ENCODE results near the gene ZNF48. TPM values are rescaled to one million over a fixed set of nuclear protein-coding genes. Genes with fewer than 3 reads are reported as not detected.

The ZNF48 gene
- total RNA-seq, 1 donor from 2014 or later = 32.0 TPM

DNA sequence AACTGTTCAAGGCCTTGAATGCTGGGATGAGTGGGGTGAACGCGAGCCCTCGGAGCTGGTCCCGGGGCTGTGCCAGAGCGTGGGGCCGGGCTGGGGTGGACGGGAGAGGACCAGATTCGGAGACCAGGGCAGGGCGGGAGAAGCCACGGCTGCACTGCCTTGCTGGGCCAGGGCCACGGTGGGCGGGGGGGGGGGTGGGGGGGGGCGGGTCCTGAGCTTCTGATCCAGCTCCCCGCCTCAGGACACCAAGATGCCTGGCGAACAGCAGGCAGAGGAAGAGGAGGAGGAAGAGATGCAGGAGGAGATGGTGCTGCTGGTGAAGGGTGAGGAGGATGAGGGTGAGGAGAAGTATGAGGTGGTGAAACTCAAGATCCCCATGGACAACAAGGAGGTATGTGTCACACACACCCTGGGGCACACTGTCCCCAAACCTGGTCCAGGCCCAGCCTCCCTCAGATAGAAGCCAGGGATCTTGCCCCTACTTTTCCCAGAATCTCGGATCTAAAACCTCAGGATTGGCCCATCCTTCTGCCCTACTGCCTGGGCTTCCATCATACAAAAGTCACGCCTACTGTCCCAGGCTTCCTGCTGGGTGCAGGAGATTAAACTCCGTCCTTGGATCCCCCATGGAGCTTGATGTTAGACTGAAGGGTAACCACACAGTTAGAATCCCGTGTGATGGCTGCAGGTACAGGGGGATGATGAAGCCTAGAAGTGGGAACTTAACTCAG lies 12.7 kb downstream of the ZNF48 start:
- DNase-seq = no peak

DNA sequence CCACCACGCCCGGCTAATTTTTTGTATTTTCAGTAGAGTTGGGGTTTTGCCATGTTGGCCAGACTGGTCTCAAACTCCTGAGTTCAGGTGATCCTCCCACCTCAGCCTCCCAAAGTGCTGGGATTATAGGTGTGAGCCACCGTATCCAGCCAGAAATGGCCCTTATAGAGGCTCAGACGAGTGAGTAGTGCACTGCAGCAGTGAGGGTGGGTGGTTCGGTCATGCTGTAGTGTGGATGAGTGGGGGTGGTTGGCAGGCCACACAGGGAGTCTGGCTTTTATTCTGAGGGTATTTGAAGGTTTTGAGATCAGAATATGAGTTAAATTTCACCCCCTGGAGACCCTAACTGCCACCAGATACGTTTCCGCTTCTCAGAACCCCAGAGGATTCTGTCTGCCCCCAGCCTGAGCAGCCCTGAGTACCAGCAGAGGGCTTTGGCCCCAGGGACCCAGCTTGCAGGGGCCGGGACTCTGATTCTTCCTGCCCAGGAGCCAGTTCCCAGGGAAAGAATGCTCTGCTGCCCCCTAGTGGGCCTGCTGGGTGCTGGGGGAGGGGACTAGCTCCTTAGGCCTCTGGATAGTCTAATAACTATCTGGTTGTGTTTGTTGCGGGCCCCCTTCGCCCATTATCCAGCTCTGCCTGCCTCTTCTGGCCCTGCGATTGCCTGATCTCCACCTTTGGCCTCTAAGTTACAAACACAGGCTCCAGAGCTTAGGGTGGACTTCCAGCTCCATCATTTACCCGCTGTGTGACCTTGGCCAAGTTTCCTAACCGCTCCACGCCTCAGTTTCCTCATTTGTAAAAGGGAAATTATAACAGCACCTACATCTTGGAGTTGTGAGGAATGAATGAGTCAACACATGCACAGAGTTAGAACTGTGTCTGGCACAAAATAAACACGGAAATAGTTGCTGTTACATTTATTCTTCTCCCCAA lies 14.2 kb downstream of the ZNF48 start:
- peak; percentile 81 for DNase-seq

DNA sequence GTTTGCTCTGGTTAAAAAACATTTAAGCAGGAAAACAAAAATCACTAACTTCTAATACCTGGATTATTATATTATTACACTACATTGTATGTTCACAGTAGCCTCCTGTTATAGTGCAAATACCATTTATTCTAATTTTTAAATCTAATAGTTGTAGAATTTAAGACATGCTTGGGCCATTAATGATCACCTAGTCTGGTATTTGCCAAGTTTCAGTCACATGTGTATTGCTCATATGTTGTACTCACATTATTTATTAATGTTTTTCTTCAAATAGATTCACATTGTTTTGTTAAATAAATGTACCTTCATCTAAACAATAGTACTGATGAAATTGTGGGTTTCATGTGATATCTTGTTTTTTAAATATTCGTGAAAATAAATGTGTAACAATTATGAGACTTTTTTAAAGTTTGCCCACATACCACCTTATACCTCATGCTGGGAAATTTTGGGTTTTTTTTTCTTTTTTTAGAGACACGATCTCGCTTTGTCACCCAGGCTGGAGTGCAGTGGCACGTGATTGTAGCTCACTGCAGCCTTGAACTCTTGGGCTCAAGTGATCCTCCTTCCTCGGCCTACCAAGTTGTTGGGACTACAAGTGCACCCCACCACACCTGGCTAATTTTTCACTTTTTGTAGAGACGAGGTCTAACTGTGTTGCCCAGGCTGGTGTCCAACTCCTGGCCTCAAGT lies 18.0 kb downstream of the ZNF48 start:
- no peak for DNase-seq

DNA sequence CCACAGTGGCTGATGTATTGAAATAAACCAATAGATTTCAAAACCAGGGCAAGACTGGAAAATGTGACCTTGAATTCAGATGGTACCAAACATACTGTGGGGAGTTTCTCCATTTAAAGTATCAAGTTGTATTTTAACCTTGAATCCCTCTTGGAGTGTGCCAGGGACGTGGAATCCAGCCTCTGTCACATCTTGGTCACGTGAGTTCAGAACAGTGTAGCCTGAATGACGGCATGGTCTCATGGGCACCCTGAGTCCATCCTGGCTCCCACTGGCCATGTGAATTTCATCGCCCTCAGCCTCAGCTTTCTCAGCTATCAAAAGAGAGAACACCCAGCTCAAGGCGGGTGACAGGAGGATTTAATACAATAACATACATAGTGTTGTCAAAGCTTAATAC lies 18.9 kb downstream of the ZNF48 start:
- no peak for DNase-seq

DNA sequence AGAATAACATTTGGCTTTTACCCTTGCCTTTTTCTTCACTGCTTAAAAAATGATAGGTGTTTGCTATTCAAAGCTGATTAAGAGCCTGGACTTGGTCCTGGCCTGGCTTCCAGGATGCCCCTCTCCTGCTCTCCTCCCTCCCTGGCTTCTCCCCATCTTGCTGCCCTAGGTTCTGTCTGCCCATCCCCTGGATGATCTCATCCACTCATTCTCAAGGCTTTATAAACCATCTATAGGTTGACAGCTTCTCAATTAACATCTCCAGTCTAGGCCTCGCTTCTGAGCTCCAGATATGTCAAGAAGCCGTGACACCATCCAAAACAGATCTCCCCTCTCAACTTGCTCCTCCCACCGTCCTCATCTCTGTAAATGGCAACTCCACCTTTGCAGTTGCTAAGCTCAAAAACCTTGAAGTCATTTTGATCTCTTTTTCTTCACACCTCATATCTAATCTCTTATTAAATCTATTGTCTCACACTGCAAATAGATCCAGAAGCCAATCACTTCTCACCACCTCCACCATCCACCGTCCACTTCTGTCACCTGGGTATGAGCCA lies 20.9 kb downstream of the ZNF48 start:
- DNase-seq = no peak

DNA sequence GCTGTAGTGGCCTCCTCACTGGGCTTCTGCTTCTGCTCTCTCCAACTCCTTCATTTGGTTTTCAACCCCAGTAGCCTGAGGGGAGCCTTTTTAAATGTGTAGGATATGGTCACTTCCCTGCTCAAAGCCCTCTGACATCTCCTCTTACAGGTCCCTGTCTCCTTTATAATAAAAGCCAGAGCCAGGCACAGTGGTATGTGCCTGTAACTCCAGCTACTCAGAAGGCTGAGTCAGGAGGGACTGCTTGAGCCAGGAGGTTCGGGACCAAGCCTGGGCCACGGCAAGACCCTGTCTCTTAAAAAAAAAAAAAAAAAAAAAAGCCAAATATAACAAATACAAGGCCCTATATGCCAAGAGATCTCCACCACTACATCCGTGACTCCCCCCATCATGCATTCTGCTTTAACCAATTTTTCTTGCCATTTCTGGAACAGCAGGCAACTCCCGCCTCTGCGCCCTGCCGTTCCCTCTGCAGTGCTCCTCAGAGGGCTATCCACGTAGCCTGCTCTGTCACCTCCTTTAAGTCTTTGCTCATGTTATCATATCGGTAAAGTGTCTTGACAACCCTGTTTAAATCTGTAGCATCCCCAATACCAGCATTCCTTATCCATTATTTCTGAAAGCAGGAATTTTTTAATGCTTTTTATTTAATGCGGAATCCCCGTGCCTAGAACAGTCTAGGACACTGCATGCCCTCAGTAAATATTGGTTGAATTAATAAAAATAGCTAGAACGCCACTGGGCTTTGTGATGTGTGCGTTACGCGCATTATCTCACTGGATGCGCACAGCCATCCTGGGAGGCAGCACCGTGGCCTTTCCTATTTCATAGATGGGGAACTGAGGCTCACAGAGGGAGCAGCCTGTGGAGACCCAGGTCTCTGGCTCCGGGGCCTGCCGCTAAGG lies 21.7 kb downstream of the ZNF48 start:
- DNase-seq = no peak

DNA sequence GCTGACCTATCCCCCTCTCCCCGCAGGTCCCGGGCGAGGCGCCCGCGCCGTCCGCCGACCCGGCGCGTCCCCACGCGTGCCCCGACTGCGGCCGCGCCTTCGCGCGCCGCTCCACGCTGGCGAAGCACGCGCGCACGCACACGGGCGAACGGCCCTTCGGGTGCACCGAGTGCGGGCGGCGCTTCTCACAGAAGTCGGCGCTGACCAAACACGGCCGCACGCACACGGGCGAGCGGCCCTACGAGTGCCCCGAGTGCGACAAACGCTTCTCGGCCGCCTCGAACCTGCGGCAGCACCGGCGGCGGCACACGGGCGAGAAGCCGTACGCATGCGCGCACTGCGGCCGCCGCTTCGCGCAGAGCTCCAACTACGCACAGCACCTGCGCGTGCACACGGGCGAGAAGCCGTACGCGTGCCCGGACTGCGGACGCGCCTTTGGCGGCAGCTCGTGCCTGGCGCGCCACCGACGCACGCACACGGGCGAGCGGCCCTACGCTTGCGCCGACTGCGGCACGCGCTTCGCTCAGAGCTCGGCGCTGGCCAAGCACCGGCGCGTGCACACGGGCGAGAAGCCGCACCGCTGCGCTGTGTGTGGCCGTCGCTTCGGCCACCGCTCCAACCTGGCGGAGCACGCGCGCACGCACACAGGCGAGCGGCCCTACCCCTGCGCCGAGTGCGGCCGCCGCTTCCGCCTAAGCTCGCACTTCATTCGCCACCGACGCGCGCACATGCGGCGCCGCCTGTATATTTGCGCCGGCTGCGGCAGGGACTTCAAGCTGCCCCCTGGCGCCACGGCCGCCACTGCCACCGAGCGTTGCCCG lies 22.5 kb downstream of the ZNF48 start:
- peak; percentile 82 for DNase-seq

DNA sequence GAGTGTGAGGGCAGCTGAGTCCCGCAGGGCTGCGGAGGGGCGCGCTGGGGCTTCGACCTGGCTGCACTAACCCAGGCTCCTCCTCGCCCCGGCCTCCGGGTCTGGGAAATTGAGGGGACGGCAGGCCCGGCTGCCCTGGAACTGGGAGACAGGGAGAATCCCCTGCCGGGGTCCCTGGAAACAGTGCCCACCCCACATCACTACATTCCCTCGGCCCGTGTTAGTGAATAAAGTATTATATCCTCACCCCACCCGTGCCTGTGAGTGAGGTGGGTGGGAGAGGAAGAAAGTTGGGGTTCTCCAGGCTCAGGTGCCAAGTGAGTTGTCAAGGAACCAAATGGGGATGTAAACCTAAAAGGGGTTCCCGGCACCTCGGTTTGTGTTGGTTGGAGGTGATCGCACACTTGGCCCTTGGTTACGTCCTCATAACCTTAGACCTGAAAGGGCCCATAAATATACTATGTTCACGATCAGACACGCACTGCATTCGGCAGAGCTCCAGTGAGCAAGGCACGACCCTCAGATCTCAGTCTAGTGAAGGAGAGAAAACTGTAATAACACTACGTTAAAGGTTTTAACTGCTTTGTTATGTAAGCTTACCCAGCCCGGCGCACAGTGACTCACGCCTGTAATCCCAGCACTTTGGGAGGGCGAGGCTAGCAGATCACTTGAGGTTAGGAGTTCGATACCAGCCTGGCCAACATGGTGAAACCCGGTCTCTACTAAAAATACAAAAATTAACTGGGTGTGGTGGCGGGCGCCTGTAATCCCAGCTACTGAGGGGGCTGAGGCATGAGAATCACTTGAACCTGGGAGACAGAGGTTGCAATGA lies 23.3 kb downstream of the ZNF48 start:
- peak; percentile 15 for DNase-seq

DNA sequence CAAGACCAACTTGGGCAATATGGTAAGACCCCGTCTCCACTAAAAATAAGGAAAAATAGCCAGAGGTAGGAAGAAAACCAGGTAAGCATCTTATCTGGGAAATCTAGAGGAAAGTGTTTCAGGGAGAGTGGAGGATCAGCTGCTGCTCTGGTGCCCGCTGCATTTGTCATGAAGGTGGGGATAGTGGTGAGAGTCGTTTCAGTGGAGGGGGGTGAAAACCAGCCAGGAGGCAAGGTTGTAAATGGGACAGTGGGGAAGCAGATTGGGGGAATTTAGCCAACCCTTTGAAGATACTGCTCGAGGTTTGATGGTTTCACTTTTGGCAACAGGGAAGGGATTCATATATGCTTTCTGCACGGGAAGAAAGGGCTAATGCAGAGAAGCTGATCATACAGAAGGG lies 25.8 kb downstream of the ZNF48 start:
- DNase-seq = no peak

DNA sequence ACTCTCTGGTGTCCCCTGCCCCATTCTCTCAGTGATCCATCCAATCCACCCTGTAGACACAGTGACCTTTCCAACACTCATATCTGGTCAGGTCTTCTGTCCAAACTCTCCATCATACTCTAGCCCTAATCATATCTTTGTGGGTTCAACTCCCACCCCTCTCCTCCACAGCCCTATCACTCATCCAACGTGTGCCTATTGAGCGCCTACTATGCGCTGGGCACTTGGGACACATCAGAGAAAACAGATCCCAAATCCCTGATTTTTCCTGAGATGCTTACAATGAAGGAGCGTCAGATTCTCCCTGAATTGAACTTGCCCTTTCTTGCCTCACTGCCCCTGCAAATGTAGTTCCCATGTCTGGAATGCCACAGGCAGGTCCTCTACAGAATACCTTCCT lies 32.8 kb downstream of the ZNF48 start:
- DNase-seq = no peak

DNA sequence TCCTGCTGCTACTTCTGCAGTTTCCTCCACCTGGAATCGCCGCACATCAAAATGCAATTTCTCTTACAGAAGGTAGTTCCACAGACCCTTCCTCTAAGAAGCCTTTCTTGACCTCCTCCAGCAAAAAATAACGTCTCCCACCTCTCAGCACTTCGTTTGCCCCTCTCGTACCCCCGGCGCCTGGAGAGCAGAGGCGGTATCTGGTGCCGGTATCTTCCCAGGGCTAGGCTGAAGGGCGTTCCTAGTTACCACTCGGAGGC lies 34.1 kb downstream of the ZNF48 start:
- no peak for DNase-seq

DNA sequence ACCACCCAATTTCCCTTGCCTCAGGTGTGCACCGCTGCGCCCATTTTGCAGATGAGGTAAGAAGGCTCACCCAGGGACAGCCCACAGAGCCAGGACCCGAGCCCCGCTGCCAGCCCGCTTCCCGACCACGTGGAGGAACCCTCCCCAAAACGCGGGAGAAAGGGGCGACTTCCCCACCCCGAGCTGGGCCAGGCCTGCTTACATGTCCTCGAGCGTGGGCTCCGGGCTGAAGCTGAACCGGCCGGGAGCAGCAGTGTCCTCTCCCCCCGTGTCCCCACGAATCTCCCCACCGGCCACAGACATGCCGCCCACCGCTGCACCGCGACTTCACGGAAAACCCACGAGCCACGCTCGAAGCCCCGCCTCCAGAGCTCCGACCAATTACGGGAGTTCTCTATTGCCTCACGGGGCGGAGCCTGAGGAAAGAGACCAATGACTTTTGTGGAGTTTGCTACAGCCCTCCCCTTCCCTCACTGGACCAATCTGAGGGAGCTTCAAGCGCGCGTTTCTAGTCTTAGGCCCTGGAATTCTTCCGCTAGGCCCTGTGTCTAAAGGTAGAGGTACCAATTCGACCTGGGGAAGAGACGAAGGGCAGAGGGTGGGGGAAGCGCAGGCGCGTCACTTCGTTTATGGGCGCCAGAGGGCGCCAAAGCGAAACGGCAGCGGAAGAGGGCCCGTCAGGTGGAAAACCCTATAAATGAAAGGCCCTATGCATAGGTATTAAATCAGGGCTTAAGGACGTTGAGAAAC lies 34.6 kb downstream of the ZNF48 start, which contains the start of gene DCTPP1:
Gene DCTPP1, minus strand, starts transcription at position 353 of the 750 bp plus-strand sequence. Its CDS starts 50 bp downstream, at position 303.
- DNase-seq = peak; percentile 93

DNA sequence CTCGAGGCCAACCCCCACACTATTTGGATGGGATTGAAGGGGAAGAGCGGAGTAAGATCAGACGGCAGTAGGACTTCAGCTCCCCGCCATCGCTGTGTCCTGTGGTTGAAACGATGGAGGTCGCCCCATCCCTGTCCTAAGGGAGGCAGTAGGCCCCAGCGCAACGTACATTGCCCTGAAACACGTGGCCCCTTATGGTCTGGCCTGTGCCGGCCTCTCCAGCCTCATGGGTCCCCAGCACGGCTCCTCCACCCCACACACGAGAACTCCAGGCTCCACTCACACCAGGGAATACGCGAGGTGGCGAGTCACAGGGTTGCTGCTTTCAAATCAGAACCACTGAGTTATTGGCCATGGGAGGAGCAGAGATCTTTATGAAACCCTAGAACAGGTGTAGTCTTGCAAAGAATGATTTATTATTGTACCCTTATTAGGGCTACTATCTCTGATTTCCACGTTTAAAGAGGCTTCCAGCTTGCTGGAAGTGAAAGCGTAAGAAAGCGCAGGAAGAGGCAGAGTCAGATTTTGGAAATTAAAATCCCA lies 35.3 kb downstream of the ZNF48 start:
- DNase-seq = no peak

DNA sequence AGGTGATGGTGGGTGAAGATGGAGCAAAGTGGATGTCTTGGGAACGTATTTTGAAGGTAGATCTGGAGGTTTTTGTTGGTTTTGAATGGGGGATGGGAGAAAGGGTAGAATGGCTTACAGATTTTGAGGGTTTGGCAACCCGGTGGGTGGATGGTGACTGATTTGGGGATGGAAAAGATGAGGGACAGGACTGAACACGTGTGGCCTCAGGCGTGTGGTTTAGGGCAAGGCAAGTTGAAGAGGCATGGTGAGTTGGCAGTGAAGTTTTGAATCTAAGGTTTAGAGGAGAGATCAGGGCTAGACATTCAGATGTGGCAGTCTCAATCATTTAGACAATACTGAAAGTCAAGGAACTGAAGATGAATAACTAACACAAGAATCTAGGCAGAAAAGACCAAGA lies 39.6 kb downstream of the ZNF48 start:
- no peak for DNase-seq

DNA sequence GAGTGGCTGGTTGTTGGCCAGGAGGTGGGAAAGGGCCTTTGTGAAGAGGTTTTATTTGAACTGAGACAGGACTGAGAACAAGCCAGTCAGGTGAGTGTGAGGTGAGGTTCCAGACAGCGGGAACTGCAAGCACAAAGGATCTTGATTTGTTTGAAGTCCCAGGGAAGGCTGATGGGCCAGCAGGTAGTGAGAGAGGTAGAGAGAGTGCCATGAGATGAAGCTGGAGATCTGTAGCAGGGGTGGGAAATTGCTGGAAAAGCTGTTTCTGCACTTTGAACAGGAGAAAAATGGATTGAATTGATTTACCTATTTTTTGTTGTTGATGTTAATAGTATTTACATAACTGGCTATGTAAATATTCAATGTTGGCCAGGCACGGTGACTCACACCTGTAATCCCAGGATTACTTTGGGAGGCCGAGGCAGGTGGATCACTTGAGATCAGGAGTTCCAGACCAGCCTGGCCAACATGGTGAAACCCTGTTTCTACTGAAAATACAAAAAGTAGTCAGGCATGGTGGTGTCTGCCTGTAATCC lies 42.4 kb downstream of the ZNF48 start:
- no peak for DNase-seq

DNA sequence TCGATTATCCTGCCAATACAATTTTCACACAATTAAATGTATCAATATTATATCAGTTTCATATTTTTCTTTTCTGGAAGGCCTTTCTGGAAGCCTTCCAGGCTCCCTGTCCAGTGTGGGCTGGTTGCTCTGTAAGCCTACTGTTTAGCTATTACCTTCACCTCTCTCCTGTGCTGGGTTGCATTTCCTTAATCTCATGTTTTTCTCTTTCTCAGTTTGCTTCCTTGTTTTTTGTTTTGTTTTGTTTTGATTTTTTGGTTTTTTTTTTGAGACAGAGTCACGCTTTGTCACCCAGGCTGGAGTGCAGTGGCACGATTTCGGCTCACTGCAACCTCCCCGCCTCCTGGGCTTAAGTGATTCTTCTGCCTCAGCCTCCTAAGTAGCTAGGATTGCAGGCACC lies 43.6 kb downstream of the ZNF48 start:
- no peak for DNase-seq

DNA sequence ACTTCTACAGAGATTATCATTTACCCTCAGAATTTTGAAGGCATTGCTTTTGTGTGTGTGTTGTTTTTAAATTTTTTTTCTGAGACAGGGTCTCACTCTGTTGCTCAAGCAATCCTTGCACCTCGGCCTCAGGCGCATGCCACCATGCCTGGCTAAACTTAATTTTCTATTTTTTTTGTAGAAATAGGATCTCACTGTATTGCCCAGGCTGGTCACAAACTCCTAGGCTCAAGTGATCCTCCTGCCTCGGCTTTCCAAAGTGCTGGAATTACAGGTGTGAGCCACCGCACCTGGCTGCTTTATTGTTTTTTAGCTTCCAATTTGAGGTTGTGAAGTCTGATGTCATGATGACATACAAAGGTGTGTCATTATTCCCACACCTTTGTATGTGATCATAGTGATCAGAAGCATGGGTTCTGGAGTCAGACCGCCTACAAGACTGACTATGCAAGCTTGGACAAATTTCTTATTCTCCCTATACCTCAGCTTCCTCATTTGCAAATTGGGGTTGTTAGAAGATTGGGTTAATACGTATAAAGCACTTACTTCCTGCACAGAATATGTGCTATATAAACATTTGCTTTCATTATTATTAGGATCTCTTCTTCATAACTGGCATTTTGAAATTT lies 44.6 kb downstream of the ZNF48 start:
- DNase-seq = no peak

DNA sequence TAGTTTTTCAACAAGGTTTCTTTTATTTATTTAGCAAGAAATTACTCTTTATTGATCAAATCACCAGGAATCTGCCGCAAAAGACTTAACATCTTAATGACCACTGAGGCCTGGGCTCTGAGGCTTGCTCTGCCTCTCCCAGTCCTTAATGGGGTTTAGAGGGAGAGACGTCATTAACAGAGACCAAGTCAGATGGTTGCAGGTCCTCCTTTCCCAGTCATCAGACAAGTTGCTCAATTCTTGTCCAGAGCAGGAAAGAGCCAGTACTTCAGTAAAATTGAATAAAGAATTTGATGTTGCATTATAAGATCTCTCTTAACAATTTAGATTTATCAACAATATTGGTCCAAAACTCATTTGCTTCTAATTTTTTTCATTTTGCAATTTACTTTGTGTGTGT lies 48.4 kb downstream of the ZNF48 start:
- DNase-seq = no peak
